H1 (cell line): ENCODE measurements around the gene TBC1D2. TPM values are rescaled to one million over a fixed set of nuclear protein-coding genes. Genes with fewer than 3 reads are reported as not detected.

Experiments
- CREB1 ChIP-seq: IDR thresholded peaks from 2 replicates; pipeline ENCODE4 v1.6.1; 2012; ENCODE audit warnings: inconsistent platforms
- CTBP2 ChIP-seq: IDR thresholded peaks from 2 replicates; pipeline ENCODE4 v1.7.0; 2011; ENCODE audit warnings: borderline replicate concordance, mild to moderate bottlenecking, moderate library complexity, mixed read lengths, low read length; ENCODE audit not compliant: insufficient read depth, insufficient read length
- EZH2 ChIP-seq: fragments of 200-600 bp; sonication (generic); IDR thresholded peaks from 2 replicates; pipeline ENCODE4 v1.7.1; 2012; ENCODE audit warnings: low read depth, mild to moderate bottlenecking, moderate library complexity, low read length, inconsistent platforms; ENCODE audit not compliant: severe bottlenecking
- GTF2F1 ChIP-seq: IDR thresholded peaks from 2 replicates; pipeline ENCODE4 v1.6.1; 2012; ENCODE audit warnings: low read depth, low read length, improper control_type of control experiment, borderline replicate concordance
- NRF1 ChIP-seq: IDR thresholded peaks from 2 replicates; pipeline ENCODE4 v1.6.1; 2011; ENCODE audit warnings: mild to moderate bottlenecking, low read depth, low read length, improper control_type of control experiment
- PHF8 ChIP-seq: fragments of 200-600 bp; sonication (generic); conservative IDR thresholded peaks from 2 replicates; pipeline ENCODE4 v1.7.1; 2012; ENCODE audit warnings: low read depth, mild to moderate bottlenecking, inconsistent platforms, low read length, moderate library complexity
- POU5F1 ChIP-seq: IDR thresholded peaks from 2 replicates; pipeline ENCODE4 v1.6.1; 2011; ENCODE audit warnings: low read depth, mild to moderate bottlenecking, low read length, moderate library complexity
- SIN3A ChIP-seq, 2 experiments: IDR thresholded peaks in 1 of 2; conservative IDR thresholded peaks in 1 of 2; 2 replicates each; pipeline ENCODE4 v1.6.1; 2011 to 2012; ENCODE audit warnings: low read length in 2 of 2, improper control_type of control experiment in 1 of 2, low read depth in 1 of 2, mild to moderate bottlenecking in 1 of 2
- SRF ChIP-seq: IDR thresholded peaks from 2 replicates; pipeline ENCODE4 v1.6.1; 2011; ENCODE audit warnings: mild to moderate bottlenecking, low read depth, low read length, moderate library complexity
- TBP ChIP-seq: IDR thresholded peaks from 2 replicates; pipeline ENCODE4 v1.6.1; 2011; ENCODE audit warnings: low read depth, low read length, improper control_type of control experiment
- polyA plus RNA-seq, 7 experiments: library from polyadenylated mRNA; depleted of rRNA in 3 of 7; stranded (reverse) in 5 of 7; unstranded in 2 of 7; fragments of >200 nt in 5 of 7; fragments of 200-250 nt in 2 of 7; gene quantifications; 1 replicate in 5 of 7; 2 replicates in 1 of 7; 4 replicates in 1 of 7; pipeline versions ENCODE4 v1.2.1 to v1.2.3, GENCODE V29; 2011 to 2013; ENCODE audit warnings: missing spikeins in 2 of 7, mixed read lengths in 2 of 7
- total RNA-seq: library from RNA; stranded (reverse); fragmentation: NEBNext Ultra II Directional; extraction: Animal tissue kit (Norgen Biotek cat#: 25700); gene quantifications from 2 replicates; pipeline ENCODE4 v1.2.1, GENCODE V29; 2021
- TF ChIP-seq, protein P1 (sequence below): fragments of 300-600 bp; sonication (generic); IDR thresholded peaks from 2 replicates; pipeline ENCODE4 v1.7.1; 2012; ENCODE audit warnings: low read length, moderate library complexity, mild to moderate bottlenecking, inconsistent platforms; ENCODE audit not compliant: insufficient replicate concordance

Gene TBC1D2
- total and polyA plus RNA-seq, 2 of the 8 experiments (the other 6 are each of a cell fraction or from before 2014, with no cell fraction given), result 7.4 TPM

GRCh38 chr9:98219794-98220370 is 35.6 kb downstream of the TBC1D2 start (continued):
- TF ChIP-seq, protein P1, sequence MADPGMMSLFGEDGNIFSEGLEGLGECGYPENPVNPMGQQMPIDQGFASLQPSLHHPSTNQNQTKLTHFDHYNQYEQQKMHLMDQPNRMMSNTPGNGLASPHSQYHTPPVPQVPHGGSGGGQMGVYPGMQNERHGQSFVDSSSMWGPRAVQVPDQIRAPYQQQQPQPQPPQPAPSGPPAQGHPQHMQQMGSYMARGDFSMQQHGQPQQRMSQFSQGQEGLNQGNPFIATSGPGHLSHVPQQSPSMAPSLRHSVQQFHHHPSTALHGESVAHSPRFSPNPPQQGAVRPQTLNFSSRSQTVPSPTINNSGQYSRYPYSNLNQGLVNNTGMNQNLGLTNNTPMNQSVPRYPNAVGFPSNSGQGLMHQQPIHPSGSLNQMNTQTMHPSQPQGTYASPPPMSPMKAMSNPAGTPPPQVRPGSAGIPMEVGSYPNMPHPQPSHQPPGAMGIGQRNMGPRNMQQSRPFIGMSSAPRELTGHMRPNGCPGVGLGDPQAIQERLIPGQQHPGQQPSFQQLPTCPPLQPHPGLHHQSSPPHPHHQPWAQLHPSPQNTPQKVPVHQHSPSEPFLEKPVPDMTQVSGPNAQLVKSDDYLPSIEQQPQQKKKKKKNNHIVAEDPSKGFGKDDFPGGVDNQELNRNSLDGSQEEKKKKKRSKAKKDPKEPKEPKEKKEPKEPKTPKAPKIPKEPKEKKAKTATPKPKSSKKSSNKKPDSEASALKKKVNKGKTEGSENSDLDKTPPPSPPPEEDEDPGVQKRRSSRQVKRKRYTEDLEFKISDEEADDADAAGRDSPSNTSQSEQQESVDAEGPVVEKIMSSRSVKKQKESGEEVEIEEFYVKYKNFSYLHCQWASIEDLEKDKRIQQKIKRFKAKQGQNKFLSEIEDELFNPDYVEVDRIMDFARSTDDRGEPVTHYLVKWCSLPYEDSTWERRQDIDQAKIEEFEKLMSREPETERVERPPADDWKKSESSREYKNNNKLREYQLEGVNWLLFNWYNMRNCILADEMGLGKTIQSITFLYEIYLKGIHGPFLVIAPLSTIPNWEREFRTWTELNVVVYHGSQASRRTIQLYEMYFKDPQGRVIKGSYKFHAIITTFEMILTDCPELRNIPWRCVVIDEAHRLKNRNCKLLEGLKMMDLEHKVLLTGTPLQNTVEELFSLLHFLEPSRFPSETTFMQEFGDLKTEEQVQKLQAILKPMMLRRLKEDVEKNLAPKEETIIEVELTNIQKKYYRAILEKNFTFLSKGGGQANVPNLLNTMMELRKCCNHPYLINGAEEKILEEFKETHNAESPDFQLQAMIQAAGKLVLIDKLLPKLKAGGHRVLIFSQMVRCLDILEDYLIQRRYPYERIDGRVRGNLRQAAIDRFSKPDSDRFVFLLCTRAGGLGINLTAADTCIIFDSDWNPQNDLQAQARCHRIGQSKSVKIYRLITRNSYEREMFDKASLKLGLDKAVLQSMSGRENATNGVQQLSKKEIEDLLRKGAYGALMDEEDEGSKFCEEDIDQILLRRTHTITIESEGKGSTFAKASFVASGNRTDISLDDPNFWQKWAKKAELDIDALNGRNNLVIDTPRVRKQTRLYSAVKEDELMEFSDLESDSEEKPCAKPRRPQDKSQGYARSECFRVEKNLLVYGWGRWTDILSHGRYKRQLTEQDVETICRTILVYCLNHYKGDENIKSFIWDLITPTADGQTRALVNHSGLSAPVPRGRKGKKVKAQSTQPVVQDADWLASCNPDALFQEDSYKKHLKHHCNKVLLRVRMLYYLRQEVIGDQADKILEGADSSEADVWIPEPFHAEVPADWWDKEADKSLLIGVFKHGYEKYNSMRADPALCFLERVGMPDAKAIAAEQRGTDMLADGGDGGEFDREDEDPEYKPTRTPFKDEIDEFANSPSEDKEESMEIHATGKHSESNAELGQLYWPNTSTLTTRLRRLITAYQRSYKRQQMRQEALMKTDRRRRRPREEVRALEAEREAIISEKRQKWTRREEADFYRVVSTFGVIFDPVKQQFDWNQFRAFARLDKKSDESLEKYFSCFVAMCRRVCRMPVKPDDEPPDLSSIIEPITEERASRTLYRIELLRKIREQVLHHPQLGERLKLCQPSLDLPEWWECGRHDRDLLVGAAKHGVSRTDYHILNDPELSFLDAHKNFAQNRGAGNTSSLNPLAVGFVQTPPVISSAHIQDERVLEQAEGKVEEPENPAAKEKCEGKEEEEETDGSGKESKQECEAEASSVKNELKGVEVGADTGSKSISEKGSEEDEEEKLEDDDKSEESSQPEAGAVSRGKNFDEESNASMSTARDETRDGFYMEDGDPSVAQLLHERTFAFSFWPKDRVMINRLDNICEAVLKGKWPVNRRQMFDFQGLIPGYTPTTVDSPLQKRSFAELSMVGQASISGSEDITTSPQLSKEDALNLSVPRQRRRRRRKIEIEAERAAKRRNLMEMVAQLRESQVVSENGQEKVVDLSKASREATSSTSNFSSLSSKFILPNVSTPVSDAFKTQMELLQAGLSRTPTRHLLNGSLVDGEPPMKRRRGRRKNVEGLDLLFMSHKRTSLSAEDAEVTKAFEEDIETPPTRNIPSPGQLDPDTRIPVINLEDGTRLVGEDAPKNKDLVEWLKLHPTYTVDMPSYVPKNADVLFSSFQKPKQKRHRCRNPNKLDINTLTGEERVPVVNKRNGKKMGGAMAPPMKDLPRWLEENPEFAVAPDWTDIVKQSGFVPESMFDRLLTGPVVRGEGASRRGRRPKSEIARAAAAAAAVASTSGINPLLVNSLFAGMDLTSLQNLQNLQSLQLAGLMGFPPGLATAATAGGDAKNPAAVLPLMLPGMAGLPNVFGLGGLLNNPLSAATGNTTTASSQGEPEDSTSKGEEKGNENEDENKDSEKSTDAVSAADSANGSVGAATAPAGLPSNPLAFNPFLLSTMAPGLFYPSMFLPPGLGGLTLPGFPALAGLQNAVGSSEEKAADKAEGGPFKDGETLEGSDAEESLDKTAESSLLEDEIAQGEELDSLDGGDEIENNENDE, result no peak
- no peak for TF ChIP-seq CREB1
- no peak for TF ChIP-seq CTBP2
- TF ChIP-seq NRF1, result no peak
- TF ChIP-seq SRF, result no peak
- no peak for TF ChIP-seq GTF2F1
- no peak for TF ChIP-seq POU5F1
- no peak for TF ChIP-seq EZH2
- no peak for TF ChIP-seq TBP
- TF ChIP-seq SIN3A (conservative IDR thresholded peaks at IDR 0.05 in 1 of 2, IDR thresholded peaks at IDR 0.05 in 1 of 2; ENCODE audit: low read depth in 1 of 2, low read length in 2 of 2), result no peak
- TF ChIP-seq PHF8, result no peak
- TF ChIP-seq, all 59 proteins: peak for 0
